Glomerular endothelial cell (primary cell): ENCODE data around the gene FOXP3. TPM values are rescaled to one million over a fixed set of nuclear protein-coding genes. Genes with fewer than 3 reads are reported as not detected.

Experiments used
- DNase-seq: peaks from one replicate; pipeline ENCODE4 v3.0.0-alpha.2; 2011; ENCODE audit warnings: low read depth, low spot score; ENCODE audit errors: extremely low read depth
- total RNA-seq: library from RNA; depleted of rRNA; stranded (reverse); fragments of >200 nt; gene quantifications from 2 replicates; pipeline ENCODE4 v1.2.3, GENCODE V29; 2015

FOXP3 gene
- total RNA-seq, 1 donor from 2014 or later, result not detected

DNA sequence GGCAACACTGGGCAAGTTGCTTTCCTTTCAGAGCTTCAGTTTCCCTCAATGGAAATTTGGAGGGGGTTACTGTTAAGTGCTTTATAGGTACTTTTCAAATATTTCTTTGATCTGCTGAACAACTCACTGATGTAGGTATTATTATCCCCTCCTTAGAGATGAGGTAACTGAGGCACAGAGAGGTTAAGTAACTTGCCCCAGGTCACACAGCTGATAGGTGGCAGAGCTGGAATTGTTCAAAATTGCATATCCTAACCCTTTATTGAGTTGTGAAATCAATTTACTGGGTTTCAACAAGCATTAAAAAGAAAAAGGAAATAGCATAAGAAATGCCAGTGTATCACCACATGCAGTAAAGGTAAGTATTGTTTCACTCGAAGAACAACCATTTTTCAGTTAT is 11.7 kb upstream of the FOXP3 start:
- no peak for DNase-seq

DNA sequence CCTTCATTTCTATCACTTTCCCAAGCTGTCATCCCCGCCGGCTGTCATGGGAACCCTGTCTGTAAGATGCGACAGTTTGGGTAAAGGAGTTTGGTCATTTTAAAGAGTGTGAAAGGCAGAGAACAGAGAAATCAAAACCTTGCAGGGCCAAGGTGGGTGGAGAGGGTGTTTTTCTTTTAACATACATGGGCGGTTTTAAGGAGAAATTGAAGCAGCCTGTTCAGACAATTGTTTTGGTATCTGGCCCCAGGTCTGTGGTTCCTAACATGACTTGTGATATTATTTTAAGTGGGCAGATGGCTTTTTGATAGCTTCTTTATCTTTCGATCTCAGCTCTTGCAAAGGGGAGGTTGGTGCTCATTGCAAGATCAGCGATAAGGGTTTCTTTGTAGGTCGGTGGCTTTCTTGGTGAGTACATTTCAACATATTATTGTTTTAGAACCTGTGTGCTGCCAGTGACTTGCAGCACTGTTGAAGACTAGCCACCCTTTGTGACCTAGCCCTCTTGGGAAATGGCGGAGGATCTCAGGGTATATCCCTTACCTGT is 8.7 kb upstream of the FOXP3 start:
- no peak for DNase-seq

DNA sequence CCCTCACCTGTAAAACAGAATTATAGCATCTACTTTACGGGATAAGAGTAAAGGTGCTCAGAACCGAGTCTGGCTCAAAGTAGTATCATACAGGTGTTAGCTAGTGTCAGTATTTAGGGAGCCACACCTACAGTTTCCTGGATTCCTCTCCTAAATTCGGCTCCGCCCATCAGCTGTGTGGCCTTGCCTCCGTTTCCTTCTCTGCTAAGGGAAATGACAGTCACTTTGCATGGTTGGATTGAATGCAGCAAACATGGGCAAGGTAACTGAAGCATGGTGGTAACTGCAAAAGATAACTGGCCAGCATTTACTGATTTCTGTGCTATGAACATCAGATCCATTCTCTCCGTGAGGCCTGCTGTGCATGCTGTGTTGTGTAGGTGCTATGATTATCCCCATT is 7.9 kb upstream of the FOXP3 start:
- DNase-seq, result no peak

DNA sequence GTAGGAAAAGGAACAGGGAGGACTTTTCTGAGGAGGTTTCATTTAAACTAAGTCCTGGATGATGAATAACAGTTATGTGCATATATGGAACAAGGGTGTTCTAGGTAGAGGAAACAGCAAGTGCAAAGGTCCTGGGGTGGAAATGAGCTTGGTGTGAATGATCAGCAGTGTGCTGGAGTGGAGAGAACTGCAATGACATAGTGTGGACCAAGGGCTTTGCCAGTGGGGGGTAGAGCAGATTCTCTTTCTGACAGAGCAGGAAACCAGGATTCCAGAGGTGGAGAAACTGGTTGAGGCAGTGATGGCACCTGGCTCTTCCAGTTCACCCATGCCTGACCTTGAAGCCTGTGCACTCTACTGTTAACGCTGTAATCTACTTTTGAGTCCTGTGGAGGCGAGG is 6.8 kb upstream of the FOXP3 start:
- no peak for DNase-seq

DNA sequence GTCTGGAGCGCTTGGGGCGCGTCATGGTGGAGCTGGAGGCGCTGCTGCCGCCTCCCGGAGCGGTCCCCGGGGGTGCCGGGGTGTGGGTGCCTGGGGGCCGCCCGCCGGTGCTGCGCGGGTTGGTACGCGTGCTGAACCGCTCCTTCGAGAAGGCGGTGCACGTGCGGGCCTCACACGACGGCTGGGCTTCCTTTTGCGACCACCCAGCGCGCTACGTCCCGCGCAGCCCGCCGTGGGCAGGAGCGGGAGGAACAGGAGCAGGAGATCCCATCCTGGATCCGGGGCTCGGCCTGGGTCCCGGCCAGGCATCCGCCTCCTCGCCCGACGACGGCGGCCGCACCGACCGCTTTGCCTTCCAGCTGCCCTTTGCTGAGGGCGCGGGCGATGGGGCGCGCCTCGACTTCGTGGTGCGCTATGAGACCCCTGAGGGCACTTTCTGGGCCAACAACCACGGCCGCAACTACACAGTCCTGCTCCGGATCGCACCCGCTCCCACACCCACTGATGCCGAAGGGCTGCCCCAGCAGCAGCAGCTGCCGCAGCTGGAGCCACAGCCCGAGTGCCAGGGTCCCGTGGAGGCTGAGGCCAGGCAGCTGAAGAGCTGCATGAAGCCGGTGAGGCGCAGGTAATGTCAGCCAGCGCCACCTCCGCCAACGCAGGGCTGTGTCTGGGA is 5.9 kb upstream of the FOXP3 start:
- no peak for DNase-seq

DNA sequence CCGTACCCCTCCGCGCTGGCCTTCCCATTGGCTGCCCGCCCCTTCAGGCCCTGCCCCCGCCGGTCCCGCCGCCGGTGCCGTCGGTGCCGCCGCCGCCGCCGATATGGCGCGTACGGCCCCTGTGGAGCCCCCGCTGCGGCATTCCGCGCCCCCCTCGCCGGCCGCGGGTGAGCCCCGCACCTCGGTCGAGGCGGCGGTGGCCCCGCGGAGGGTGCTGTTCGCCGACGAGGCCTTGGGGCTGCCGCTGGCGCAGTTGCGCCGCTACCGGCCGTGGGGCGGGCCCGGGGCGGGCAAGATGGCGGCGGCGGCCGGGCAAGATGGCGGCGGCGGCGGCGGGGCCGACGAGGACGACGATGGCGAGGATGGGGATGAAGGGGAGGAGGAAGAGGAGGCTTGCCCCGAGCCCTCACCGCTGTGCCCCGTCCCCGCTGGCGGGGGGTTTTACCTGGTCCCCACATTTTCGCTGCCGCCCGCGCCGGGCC is 5.3 kb upstream of the FOXP3 start, which contains the start of gene PPP1R3F:
TSS of gene PPP1R3F (plus strand) at position 27 of the 482 bp plus-strand sequence. CDS start at position 104, 77 bp downstream.
- no peak for DNase-seq

DNA sequence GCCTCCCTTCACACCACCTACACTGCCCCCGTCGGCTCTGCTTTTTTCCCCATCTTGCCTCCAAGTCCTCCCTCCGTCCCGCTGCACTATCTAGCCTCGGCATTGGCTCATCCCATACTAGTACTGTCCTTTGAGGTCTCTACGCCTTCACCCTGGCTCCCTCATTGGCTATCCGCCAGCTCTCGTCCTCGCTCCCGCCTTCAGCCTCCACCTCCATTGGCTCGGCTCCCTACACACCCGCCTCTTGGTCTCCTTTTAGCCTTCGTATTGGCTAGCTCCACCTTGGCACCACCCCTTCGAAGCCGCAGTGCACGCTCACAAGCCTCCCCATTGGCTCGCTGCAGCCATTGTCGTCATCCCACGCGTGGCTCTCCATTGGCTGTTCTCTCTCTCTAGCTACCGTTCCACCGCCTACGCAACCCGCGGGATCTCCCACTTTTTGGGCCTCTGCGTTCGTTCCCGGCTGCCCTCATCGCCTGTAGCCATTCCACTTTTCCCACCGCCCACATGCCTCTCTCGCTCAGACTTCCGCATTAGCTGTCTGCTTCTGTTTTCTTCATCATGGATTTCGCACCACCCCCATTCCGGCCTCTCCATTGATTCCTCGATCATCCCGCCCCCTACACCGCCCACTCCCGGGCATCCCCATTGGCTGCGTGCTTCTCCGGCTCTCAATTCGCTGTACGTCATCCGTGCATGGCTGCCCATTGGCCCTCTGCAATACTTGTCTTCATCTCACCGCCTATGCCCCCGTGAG is 4.7 kb upstream of the FOXP3 start:
- DNase-seq, result peak; percentile 77

DNA sequence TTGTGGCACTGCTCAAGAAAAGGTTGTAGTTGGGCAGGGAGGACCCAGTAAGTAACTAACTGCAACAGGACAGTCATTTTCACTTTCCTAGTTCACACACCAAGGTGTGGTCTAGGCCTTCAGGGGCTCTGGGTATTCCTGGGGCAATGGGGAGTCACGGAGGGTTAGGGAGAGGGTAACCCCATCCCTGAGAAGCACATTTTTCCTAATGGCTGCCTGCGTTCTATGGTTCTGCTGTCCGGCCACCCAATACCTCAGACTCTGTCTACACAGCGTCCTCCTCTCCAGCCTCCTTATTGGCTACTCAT is 4.1 kb upstream of the FOXP3 start:
- no peak for DNase-seq

DNA sequence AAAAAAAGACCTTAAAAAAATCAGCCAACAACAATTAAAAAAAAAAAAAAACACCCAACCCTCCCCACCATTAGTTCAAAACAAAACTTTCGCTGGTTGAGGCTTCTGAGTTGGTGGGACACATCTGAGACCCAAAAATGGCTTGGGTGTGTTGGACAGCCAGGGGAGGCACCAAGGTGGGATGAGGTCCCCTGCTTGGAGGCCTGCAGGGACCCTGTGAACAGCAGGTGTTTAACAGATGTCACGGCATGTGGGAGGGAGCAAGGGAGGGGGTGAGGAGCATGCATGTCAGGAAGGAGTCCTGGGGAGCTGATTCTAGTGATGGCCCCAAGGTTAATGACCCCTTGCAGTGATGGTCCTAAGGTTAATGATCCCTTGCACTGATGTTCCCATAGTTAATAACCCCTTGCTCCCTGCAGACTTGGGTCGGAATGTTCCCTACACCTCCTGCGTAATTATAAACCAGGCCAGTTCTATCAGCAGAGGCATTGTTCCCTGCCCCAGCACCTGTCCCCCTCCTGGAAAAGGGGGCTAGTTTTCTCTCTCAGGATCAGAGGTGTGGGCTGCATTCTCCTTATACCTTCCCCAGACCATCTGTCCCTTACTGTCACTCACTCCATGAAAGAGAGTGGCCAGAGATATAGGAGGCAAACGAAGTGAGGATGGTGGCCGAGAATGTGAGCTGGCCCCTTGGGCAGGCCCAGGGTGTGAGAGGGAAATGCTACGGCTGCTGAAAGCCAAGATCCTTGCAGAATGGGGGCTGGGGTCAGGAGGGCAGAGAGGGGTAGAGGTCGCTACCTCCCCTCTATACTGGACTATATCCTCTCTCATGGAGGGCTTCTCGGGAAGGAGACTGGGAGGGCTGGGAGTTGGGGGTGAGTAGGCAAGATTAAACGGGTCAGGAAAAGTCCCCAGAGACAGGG is 2.3 kb upstream of the FOXP3 start:
- DNase-seq, result no peak

DNA sequence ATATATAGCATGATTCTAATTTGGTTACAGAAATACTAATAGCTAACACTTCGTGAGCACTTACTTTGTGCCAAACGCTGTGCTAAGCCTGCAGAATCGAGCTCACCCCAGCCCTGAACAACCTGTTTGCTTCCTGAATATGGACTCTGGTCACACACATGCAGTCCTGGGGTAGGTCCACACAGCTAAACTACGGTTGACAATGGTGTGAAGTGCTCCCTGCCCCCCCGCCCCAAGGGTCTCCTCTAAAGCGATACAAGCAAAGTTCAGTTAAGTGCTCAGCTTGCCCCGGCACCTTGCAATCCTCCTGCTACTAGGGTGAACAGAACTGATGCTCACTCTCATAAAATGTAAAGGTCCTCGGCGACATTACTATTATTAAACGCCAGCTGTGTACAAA is 879 bp downstream of the FOXP3 start:
- DNase-seq, result no peak

DNA sequence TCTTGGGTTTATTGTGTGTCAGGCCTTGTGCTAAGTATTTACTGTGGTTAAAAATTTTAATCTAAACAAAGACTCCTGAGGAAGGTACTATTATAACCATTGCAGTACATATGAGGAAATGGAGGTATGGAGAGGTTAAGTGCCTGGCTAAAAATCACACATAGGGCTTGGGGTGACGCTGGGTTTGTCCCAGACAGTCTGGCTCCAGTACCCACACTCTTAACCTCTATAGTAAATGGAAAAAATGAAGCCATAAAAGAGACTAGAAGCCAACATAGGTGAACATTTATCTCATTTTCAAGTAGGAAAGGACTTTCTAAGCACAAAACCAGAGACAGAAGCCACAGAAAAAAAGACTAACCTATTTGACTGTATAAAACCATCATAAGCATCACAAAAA is 1.9 kb downstream of the FOXP3 start:
- DNase-seq, result no peak

DNA sequence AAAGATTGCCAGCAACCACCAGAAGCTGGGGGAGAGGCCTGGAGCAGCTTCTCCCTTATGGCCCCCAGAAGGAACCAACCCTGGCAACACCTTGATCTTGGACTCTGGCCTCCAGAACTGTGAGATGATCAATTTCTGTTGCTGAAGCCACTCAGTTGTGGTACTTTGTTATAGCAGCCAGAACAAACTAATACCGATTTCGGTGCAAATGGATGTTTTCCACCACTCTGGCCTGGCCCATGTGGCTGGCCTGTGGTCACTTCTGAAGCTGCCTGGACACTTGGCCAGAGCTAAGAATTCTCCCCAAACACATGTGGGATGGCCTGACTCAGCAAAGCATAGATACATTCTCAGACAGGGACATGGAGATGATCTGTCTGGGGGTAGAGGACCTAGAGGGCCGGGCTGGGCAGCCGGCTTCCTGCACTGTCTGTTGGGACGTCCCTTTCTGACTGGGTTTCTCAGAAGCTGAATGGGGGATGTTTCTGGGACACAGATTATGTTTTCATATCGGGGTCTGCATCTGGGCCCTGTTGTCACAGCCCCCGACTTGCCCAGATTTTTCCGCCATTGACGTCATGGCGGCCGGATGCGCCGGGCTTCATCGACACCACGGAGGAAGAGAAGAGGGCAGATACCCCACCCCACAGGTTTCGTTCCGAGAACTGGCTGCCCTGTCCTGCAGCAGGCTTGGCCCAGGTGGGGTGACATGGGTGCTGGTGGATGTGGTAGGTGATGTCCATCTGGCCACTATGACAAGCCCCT is 4.1 kb downstream of the FOXP3 start:
- DNase-seq, result no peak

DNA sequence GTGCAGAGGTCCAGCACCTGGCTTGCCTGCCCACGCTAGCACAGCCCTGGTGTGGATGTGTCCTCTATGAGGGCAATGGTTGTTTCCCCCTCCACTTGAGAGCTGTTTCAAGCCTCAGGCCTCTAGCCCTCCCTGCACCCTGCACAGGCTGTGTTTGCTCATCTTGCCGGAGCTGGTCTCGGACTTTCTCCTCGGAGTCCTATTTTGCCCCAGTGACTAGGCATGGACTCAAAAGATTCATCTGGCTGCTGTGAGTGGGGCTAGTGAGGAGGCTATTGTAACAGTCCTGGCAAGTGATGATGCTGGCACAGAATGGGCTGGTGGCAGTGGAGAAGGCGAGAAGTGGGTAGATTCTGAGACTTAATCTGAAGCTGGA is 5.8 kb downstream of the FOXP3 start:
- DNase-seq, result no peak

DNA sequence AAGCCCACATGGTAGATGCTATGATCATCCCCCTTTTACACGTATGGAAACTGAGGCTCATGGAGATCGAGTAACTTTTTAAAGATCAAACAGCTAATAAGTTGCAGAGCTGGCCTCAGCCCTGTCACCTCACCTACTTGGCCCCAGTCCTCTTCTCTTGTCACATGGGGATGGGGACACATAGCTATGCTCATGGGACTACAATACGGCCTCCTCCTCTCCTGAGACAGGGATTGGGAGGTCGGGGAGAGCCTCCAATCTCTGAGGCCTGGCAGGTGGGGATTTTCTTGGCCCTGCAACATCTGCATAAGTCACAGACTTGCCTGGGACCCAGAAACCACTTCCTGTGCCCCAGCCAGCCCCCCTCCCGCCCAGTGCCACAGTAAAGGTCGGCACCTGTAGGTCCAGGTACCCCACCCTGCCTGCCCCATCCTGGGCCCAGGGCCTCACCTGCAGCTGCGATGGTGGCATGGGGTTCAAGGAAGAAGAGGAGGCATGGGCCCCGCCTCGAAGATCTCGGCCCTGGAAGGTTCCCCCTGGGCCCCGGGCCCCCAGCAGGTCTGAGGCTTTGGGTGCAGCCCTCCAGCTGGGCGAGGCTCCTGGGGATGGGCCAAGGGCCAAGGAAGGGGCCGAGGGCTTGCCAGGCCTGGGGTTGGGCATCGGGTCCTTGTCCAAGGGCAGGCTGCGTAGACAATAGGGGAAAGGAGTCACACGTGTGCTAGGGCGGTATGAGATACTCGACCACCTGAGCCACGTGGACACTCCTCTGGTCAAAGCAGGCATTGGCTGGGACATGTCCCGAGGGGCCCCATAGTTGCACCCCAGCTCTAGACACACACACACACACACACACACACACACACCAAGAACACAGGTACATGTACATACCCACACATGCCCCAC is 6.4 kb downstream of the FOXP3 start:
- no peak for DNase-seq

DNA sequence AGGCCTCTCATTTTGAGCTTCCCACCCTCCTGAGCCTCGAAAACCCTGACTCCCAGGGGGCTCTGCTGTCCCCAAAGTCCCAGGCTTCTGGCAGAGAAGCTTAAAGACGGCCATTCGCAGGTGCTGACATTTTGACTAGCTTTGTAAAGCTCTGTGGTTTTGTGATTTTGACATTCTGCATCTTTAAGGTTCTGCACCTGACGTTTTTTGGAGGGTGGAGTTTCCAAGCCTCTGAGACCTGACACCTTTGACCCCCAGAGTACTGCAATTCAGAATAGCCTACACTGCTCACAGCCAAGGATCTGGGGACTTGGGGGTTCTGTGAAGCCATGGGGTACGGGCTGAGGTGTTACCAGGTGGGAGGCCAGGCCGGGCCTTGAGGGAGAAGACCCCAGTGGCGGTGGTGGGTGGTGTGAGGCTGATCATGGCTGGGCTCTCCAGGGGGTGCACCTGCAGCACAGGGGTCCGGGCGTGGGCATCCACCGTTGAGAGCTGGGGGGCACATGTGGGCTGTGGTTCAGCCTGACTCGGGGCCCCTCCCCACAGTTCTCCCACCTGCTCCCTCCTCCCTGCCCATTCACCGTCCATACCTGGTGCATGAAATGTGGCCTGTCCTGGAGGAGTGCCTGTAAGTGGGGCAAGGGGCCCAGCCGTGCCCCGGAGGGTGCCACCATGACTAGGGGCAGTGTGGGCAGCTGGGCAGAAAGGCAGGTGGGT is 7.3 kb downstream of the FOXP3 start:
- no peak for DNase-seq

DNA sequence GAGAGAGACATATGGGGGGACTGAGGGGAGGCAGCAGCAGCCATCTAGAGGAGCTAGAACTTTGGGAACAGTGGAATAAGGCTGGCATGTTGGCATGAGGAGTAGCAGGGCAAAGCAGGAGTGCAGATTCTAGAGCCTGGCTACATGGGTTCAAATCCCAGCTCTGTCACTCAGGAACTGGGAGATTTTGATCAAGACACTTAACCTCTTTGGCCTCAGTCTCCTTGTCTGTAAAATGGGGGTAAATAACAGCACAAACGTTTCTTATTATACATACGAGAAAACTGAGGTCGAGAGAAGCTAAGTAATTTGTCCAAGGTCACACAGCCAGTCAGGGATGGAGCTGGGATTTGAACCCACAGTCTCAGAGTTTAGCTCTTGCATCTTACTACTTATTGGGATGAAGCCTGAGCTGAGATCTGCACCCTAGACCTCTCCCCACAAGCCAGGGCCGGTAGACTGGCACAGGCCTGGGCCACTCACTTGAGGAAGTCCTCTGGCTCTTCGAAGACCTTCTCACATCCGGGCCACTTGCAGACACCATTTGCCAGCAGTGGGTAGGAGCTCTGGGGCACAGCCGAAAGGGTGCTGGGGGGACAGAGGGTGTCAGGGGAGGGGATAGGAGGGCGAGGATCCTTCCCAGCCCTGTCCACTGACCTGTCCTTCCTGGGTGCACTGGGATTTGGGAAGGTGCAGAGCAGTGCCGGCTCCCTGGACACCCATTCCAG is 8.1 kb downstream of the FOXP3 start:
- no peak for DNase-seq

DNA sequence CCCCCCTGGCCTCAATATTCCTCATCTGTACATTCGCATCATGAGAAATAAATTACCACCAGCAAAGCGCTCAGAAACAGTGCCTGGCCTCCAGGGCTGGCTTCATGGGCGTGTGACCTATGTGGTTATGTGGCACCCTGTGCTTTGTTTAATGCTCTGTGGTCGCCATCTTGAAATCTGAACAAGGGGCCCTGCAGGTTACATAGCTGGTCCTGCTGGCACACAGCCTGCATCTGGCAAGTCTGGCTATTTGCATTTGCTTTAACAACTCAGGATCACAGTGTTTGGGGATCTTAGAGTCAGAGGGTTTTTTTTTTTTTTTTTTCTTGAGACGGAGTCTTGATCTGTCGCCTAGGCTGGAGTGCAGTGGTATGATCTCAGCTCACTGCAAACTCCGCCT is 9.9 kb downstream of the FOXP3 start:
- no peak for DNase-seq

DNA sequence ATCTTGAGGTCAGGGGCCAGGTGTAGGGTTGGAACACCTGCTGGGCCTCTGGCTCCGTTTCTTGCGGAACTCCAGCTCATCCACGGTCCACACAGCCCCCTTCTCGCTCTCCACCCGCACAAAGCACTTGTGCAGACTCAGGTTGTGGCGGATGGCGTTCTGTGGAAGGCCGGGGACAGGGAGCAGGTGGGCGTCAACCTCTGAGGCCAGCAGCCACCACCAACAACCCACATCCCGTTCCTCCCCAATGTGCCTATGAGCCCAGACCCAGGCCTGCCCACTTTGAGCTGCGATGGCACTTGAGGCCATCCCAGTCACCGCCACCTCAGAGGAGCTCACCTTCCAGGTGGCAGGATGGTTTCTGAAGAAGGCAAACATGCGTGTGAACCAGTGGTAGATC is 13.2 kb downstream of the FOXP3 start:
- no peak for DNase-seq
